PFSK-1 (cell line): ENCODE results near the gene TMEM203.

ENCODE experiments used
- POLR2AphosphoS5 ChIP-seq: IDR thresholded peaks from 2 replicates; pipeline ENCODE4 v1.6.1; 2012; ENCODE audit warnings: low read depth, mild to moderate bottlenecking, control low read depth, low read length, moderate library complexity
- TAF1 ChIP-seq: IDR thresholded peaks from 2 replicates; pipeline ENCODE4 v1.6.1; 2012; ENCODE audit warnings: low read length, control low read depth, borderline replicate concordance; ENCODE audit not compliant: insufficient read depth
- TF ChIP-seq, protein P1 (sequence below), 2 experiments: IDR thresholded peaks; 2 replicates each; pipeline versions ENCODE4 v1.6.1 to v1.8.0; 2011 to 2012; ENCODE audit warnings: low read depth in 2 of 2, low read length in 2 of 2, control low read depth in 1 of 2, inconsistent platforms in 1 of 2, mild to moderate bottlenecking in 1 of 2, moderate library complexity in 1 of 2; ENCODE audit not compliant: insufficient read depth in 1 of 2

GRCh38 chr9:137243626-137244485 lies 38.4 kb upstream of the TMEM203 start:
- TF ChIP-seq, protein P1, sequence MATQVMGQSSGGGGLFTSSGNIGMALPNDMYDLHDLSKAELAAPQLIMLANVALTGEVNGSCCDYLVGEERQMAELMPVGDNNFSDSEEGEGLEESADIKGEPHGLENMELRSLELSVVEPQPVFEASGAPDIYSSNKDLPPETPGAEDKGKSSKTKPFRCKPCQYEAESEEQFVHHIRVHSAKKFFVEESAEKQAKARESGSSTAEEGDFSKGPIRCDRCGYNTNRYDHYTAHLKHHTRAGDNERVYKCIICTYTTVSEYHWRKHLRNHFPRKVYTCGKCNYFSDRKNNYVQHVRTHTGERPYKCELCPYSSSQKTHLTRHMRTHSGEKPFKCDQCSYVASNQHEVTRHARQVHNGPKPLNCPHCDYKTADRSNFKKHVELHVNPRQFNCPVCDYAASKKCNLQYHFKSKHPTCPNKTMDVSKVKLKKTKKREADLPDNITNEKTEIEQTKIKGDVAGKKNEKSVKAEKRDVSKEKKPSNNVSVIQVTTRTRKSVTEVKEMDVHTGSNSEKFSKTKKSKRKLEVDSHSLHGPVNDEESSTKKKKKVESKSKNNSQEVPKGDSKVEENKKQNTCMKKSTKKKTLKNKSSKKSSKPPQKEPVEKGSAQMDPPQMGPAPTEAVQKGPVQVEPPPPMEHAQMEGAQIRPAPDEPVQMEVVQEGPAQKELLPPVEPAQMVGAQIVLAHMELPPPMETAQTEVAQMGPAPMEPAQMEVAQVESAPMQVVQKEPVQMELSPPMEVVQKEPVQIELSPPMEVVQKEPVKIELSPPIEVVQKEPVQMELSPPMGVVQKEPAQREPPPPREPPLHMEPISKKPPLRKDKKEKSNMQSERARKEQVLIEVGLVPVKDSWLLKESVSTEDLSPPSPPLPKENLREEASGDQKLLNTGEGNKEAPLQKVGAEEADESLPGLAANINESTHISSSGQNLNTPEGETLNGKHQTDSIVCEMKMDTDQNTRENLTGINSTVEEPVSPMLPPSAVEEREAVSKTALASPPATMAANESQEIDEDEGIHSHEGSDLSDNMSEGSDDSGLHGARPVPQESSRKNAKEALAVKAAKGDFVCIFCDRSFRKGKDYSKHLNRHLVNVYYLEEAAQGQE (IDR thresholded peaks at IDR 0.05; ENCODE audit: insufficient read depth in 1 of 2, low read depth in 2 of 2, low read length in 2 of 2): no peak
- peak; percentile 61; the same call in 1 of the 2 replicates for TF ChIP-seq POLR2AphosphoS5
- no peak; the same call in 1 of the 2 replicates for TF ChIP-seq TAF1
